Measurements from ENCODE around the gene BBIP1. TPM values are rescaled to one million over a fixed set of nuclear protein-coding genes. Genes with fewer than 3 reads are reported as not detected.

Gene BBIP1
- total RNA-seq, 3 donors from 2014 or later (not counting 1 experiment from before 2014, with no cell fraction given) = 27.2 to 58.6 (median 27.7) TPM

- no peaks in the 10 kb centered on the region for H3K27me3 ChIP-seq (ENCODE audit: control insufficient read depth, insufficient read depth, low read length)
- peak overlapping the region; percentile 96 to 98 for H3K27ac Mint-ChIP-seq
- H3K36me3 Mint-ChIP-seq = no peaks in the 10 kb centered on the region
- no peak for TF ChIP-seq CTCF (IDR thresholded peaks at IDR 0.05)
- DNase-seq (no peak), ATAC-seq (no peak)
- H3K4me3 Mint-ChIP-seq = peak overlapping the region; percentile 96
- H3K36me3 ChIP-seq (ENCODE audit: control insufficient read depth, insufficient read depth, low read length) = peaks cover 24% of the 10 kb centered on the region
- H3K4me1 ChIP-seq (ENCODE audit: control insufficient read depth, insufficient read depth, low read length) = peaks cover 36% of the 10 kb centered on the region
- peaks cover 42 to 68% of the 10 kb centered on the region in 2 donors for H3K4me1 Mint-ChIP-seq
- WGBS (ENCODE audit: insufficient coverage) = 2% methylated on average over 8 of the region's 16 CpGs
- no peaks in the 10 kb centered on the region for H3K27me3 Mint-ChIP-seq (ENCODE audit: low read depth in 2 of 2)
- H3K27ac ChIP-seq (ENCODE audit: low read length) = peak overlapping the region; percentile 97
- H3K9me3 Mint-ChIP-seq = no peaks in the 10 kb centered on the region
- H3K9me3 ChIP-seq (ENCODE audit: control insufficient read depth, insufficient read depth, low read length) = no peaks in the 10 kb centered on the region
- intact Hi-C loops (cut with micrococcal nuclease) = loop anchor here (1.0 to 2.0 kb wide), 3 partner anchors 20 to 46 kb away; partner anchors contain the start of genes BBIP1 and SHOC2
- peak overlapping the region; percentile 95 for H3K4me3 ChIP-seq (ENCODE audit: low read length)
These were observed 45.7 kb downstream of the BBIP1 start for GRCh38 chr10:110872984-110873923.

DNA sequence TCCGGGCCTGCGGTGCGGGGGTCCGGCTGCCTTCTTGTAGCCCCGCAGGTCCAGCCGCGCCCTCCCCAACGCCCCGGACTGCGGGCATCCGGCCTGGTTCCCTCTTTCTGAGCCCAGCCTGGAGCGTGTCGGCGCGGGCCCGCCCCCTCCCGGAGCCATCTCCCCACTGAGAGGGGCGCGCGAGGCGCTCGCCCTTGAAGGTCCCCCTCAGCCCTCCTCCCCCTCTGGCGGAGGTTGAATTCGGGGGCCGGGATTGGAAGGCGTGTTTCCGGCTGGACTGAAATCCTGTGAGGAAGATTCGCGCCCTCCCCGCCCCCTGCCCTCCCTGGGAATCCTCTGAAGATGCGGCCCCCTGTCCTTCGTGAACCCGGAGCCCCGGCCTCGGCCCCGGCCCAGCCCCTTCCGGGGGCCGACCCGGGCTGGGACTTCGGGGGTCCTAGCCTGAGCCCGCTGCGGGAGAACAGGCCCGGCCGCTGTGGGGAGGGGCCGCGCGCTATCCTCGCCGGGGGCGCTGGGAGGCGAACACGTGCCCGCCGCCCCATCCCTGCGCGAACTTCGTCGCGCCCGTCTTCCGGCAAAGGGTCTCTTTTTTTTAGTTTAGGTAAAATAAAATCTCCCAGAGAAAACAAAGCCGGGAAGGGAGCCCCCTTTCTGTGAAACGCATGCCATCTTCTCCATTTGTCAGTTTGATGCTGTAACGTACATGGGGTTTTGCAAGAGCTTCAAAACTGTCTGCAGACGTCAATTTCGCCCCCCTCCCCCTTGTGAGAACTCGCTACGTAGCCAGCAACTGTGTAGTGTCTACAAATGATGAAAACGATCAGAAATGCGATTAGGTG, 46.6 kb downstream of the BBIP1 start:
- Histone ChIP-seq H3K27ac (ENCODE audit: low read length) (peak overlapping the region; percentile 97), H3K4me3 (ENCODE audit: low read length) (peak overlapping the region; percentile 95), H3K36me3 (ENCODE audit: control insufficient read depth, insufficient read depth, low read length) (peaks cover 15% of the 10 kb centered on the region), H3K9me3 (ENCODE audit: control insufficient read depth, insufficient read depth, low read length) (no peaks in the 10 kb centered on the region), H3K4me1 (ENCODE audit: control insufficient read depth, insufficient read depth, low read length) (peaks cover 45% of the 10 kb centered on the region), H3K27me3 (ENCODE audit: control insufficient read depth, insufficient read depth, low read length) (no peaks in the 10 kb centered on the region)
- peak; percentile 69 to 97 for DNase-seq
- Mint-ChIP-seq H3K4me1 (peaks cover 50 to 69% of the 10 kb centered on the region in 2 donors), H3K4me3 (peak overlapping the region; percentile 96), H3K36me3 (no peaks in the 10 kb centered on the region), H3K27ac (peak overlapping the region; percentile 96 to 98), H3K9me3 (no peaks in the 10 kb centered on the region), H3K27me3 (ENCODE audit: low read depth in 2 of 2) (no peaks in the 10 kb centered on the region)
- ATAC-seq = peak; percentile 66 to 83 (median 73)
- TF ChIP-seq CTCF (IDR thresholded peaks at IDR 0.05) = no peak
- under 1% methylated on average over 68 of the region's 70 CpGs for WGBS (ENCODE audit: insufficient coverage)
- intact Hi-C loops (cut with micrococcal nuclease) = loop anchor here (1.0 to 2.0 kb wide), 3 partner anchors 20 to 47 kb away; partner anchors contain the start of genes BBIP1 and SHOC2

DNA sequence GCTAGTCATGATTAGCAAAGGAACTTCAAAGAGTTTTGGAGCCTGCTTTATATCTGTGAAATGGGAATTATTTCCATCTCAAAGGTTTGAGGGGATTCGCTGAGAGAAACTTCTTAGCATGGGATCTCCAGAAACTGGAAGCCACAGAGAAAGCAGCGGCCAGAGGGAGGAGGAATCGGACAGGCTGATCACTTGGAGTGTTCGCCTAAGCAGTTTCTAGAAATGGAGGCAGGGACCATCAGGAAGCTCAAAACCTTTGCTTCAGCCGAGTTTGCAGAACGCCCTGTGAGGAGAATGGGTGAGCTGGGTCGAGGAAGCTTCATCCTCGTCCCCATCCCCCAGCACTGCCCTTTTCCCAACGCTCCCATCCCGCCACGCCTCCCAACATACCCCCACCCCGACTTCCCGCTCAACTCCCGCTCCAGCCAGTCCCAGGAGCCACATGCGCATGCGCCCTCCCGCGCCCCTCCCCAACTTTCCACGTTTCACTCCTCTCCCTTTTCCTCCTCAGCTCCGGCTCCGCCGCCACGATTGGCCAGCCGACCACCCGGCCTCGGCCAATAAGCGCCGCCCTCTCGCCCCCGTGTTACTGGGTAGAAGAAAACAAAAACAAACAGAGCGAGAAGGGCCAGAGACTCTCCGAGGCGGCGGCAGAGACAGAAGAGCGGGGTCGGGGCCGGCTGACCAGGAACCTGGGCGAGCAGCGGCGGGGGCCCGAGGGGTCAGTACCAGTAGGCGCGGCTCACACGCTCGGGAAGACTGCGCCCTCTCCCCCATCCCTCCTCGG, 47.5 kb downstream of the BBIP1 start, which contains the start of gene PDCD4:
Gene PDCD4 (plus strand): TSS at position 631 of the 787 bp plus-strand sequence. CDS start 4,100 bp downstream, outside the sequence.
- H3K9me3 ChIP-seq (ENCODE audit: control insufficient read depth, insufficient read depth, low read length) = no peaks in the 10 kb centered on the region
- TF ChIP-seq CTCF (IDR thresholded peaks at IDR 0.05) = no peak
- Mint-ChIP-seq H3K27ac (peak within 1 kb of the TSS; percentile 96 to 98), H3K9me3 (no peaks in the 10 kb centered on the region), H3K36me3 (no peaks in the 10 kb centered on the region), H3K27me3 (ENCODE audit: low read depth in 2 of 2) (no peaks in the 10 kb centered on the region), H3K4me1 (peaks cover 59 to 76% of the 10 kb centered on the region in 2 donors), H3K4me3 (peak within 1 kb of the TSS; percentile 97)
- H3K27ac ChIP-seq (ENCODE audit: low read length) = peak within 1 kb of the TSS; percentile 97
- WGBS (ENCODE audit: insufficient coverage) = under 1% methylated on average over 47 of the region's 47 CpGs
- peak; percentile 74 to 85 (median 77) for ATAC-seq
- DNase-seq = peak; percentile 88 to 95
- H3K4me3 ChIP-seq (ENCODE audit: low read length) = peak within 1 kb of the TSS; percentile 95
- peaks cover 52% of the 10 kb centered on the region for H3K4me1 ChIP-seq (ENCODE audit: control insufficient read depth, insufficient read depth, low read length)
- peaks cover 7% of the 10 kb centered on the region for H3K36me3 ChIP-seq (ENCODE audit: control insufficient read depth, insufficient read depth, low read length)
- H3K27me3 ChIP-seq (ENCODE audit: control insufficient read depth, insufficient read depth, low read length) = no peaks in the 10 kb centered on the region
- intact Hi-C loops (cut with micrococcal nuclease) = loop anchor here (1.0 to 2.0 kb wide), 4 partner anchors 11 to 48 kb away; partner anchors contain the start of genes BBIP1 and SHOC2
